Endothelial cell of umbilical vein (primary cell): ENCODE results near the gene CYB5R4. TPM values are rescaled to one million over a fixed set of nuclear protein-coding genes. Genes with fewer than 3 reads are reported as not detected.

Experiments used
- BruUV-seq: library from RNA; stranded (reverse); fragments of 400-500 nt; replicated peaks from 2 replicates; lab custom pipeline; 2021; lab: Mats Ljungman, UMichigan
- CTCF ChIA-PET: fragments of 300-600, 350-600 bp; sonication (Branson Sonifier 250); formaldehyde crosslinking; loops from one replicate; lab custom pipeline; 2021; ENCODE audit warnings: antibody characterized with exemption, inconsistent platforms; lab: Charles Lee
- POLR2A ChIA-PET: fragments of 300-600, 350-600 bp; sonication (Branson Sonifier 250); formaldehyde crosslinking; loops from one replicate; lab custom pipeline; 2021; ENCODE audit warnings: antibody characterized with exemption, inconsistent platforms; lab: Charles Lee
- DNase-seq: peaks from one replicate; pipeline ENCODE4 v3.0.0-alpha.2; 2011; ENCODE audit warnings: low read depth, low spot score
- FAIRE-seq: peaks from 2 replicates; lab custom pipeline; 2011; peaks lifted over from hg19 to GRCh38; lab: Jason Lieb, UNC
- H2AFZ ChIP-seq: 2 replicates; pipeline ENCODE4 v1.6.0; 2012; ENCODE audit warnings: low read depth, low read length, control low read depth, inconsistent platforms
- H3K27ac ChIP-seq: 2 replicates; pipeline ENCODE4 v1.5.1; 2011; ENCODE audit warnings: low read depth, mild to moderate bottlenecking, control low read depth, low read length, moderate library complexity; ENCODE audit not compliant: insufficient read depth
- H3K27me3 ChIP-seq, 2 experiments: 2 replicates each; pipeline versions ENCODE4 v1.6.0 to v1.6.1; 2011; ENCODE audit warnings: low read length in 2 of 2, mixed read lengths in 1 of 2; ENCODE audit not compliant: control insufficient read depth in 2 of 2, insufficient read depth in 2 of 2
- H3K36me3 ChIP-seq, 2 experiments: 2 replicates in 1 of 2; 3 replicates in 1 of 2; pipeline ENCODE4 v1.5.1; 2011; ENCODE audit warnings: low read length in 2 of 2, mild to moderate bottlenecking in 1 of 2, moderate library complexity in 1 of 2; ENCODE audit not compliant: control insufficient read depth in 2 of 2, insufficient read depth in 2 of 2; ENCODE audit errors: extremely low read depth in 1 of 2
- H3K4me1 ChIP-seq: 3 replicates; pipeline ENCODE4 v1.5.1; 2011; ENCODE audit warnings: mild to moderate bottlenecking, low read length; ENCODE audit not compliant: control insufficient read depth, insufficient read depth; ENCODE audit errors: extremely low read depth
- H3K4me2 ChIP-seq: 2 replicates; pipeline ENCODE4 v1.6.1; 2011; ENCODE audit warnings: low read length, control low read depth, mixed read lengths; ENCODE audit not compliant: insufficient read depth
- H3K4me3 ChIP-seq, 3 experiments: fragments of 200-600 bp in 1 of 3; sonication (generic), shearing (Covaris generic) in 1 of 3; replicated peaks in 1 of 3; 2 replicates each; pipeline ENCODE4 v1.5.1; 2011 to 2016; ENCODE audit warnings: control low read depth in 3 of 3, low read length in 3 of 3, mild to moderate bottlenecking in 2 of 3, inconsistent platforms in 1 of 3, low read depth in 1 of 3, moderate library complexity in 1 of 3; ENCODE audit not compliant: insufficient read depth in 1 of 3
- H3K79me2 ChIP-seq: 2 replicates; pipeline ENCODE4 v1.6.0; 2012; ENCODE audit warnings: low read length, inconsistent platforms; ENCODE audit not compliant: control insufficient read depth, insufficient read depth
- H3K9ac ChIP-seq: replicated peaks from 2 replicates; pipeline ENCODE3; 2011; ENCODE audit warnings: low read length, control low read depth; ENCODE audit not compliant: insufficient read depth; ENCODE audit errors: extremely low read depth
- H3K9me1 ChIP-seq: replicated peaks from 3 replicates; pipeline ENCODE4 v1.6.0; 2011; ENCODE audit warnings: mild to moderate bottlenecking, low read length; ENCODE audit not compliant: control insufficient read depth, insufficient read depth; ENCODE audit errors: extremely low read depth
- H3K9me3 ChIP-seq: replicated peaks from 2 replicates; pipeline ENCODE4 v1.5.1; 2012; ENCODE audit warnings: low read length, inconsistent platforms; ENCODE audit not compliant: control insufficient read depth, insufficient read depth
- H4K20me1 ChIP-seq: replicated peaks from 2 replicates; pipeline ENCODE3; 2011; ENCODE audit warnings: mild to moderate bottlenecking, low read length; ENCODE audit not compliant: control insufficient read depth, insufficient read depth; ENCODE audit errors: extremely low read depth
- EZH2 ChIP-seq: IDR thresholded peaks from 2 replicates; pipeline ENCODE4 v1.6.1; 2012; ENCODE audit warnings: borderline replicate concordance, low read depth, mild to moderate bottlenecking, moderate library complexity, low read length, inconsistent platforms; ENCODE audit not compliant: severe bottlenecking
- FOS ChIP-seq: IDR thresholded peaks from 2 replicates; pipeline ENCODE4 v1.6.1; 2011; ENCODE audit warnings: mild to moderate bottlenecking, low read length, moderate library complexity, borderline replicate concordance; ENCODE audit not compliant: insufficient read depth
- GATA2 ChIP-seq: IDR thresholded peaks from 2 replicates; pipeline ENCODE4 v1.7.0; 2011; ENCODE audit warnings: low read depth, mild to moderate bottlenecking, moderate library complexity, mixed read lengths, low read length; ENCODE audit not compliant: insufficient read length, insufficient read depth
- JUN ChIP-seq: IDR thresholded peaks from 2 replicates; pipeline ENCODE4 v1.6.1; 2011; ENCODE audit warnings: borderline replicate concordance, low read depth; ENCODE audit not compliant: insufficient read length, insufficient read depth
- MYC ChIP-seq: IDR thresholded peaks from one replicate; pipeline ENCODE4 v1.6.1; 2011; ENCODE audit warnings: mild to moderate bottlenecking, low read depth, low read length
- POLR2A ChIP-seq: IDR thresholded peaks from 2 replicates; pipeline ENCODE4 v1.6.1; 2012; ENCODE audit warnings: low read depth, mild to moderate bottlenecking, control low read depth, low read length
- POLR2AphosphoS5 ChIP-seq: IDR thresholded peaks from 2 replicates; pipeline ENCODE4 v1.6.1; 2012; ENCODE audit warnings: low read depth, mild to moderate bottlenecking, control low read depth, low read length, moderate library complexity; ENCODE audit not compliant: insufficient read depth
- dilution Hi-C: fragments of 300-500 bp; cut with MboI; formaldehyde crosslinking; loops from one replicate; pipeline ENCODE4 v1.15.0; 2019; ENCODE audit warnings: low sequenced_read_pairs; ENCODE audit not compliant: extremely low pct_ligation_motif_present
- intact Hi-C: fragments of 100-400 bp; cut with micrococcal nuclease; formaldehyde crosslinking; loops from one replicate; pipeline ENCODE4 v1.10.0; 2022
- polyA plus RNA-seq, 4 experiments: library from polyadenylated mRNA; depleted of rRNA in 3 of 4; stranded (reverse) in 3 of 4; unstranded in 1 of 4; fragments of >200 nt; gene quantifications; 2 replicates each; pipeline versions ENCODE4 v1.2.1 to v1.2.3, GENCODE V29; 2011 to 2012; ENCODE audit warnings: missing spikeins in 1 of 4
- total RNA-seq: library from RNA; stranded (reverse); gene quantifications from 2 replicates; pipeline ENCODE4 v1.2.3, GENCODE V29; 2021
- TF ChIP-seq, protein P1 (sequence below), 2 donors: IDR thresholded peaks; 1 replicate in 1 of 2; 2 replicates in 1 of 2; pipeline ENCODE4 v1.5.1; 2011; ENCODE audit warnings: low read length in 2 of 2, mild to moderate bottlenecking in 2 of 2, moderate library complexity in 2 of 2, control low read depth in 1 of 2, inconsistent platforms in 1 of 2, low read depth in 1 of 2; ENCODE audit not compliant: insufficient read depth in 1 of 2; ENCODE audit errors: extremely low read depth in 1 of 2
- TF ChIP-seq, protein P2 (sequence below): IDR thresholded peaks from 2 replicates; pipeline ENCODE4 v1.6.1; 2011; ENCODE audit not compliant: insufficient read depth, insufficient read length

The CYB5R4 gene
- total and polyA plus RNA-seq, 2 donors (not counting 3 experiments of a cell fraction or from before 2014, with no cell fraction given), result 3.1 to 13.4 TPM

DNA sequence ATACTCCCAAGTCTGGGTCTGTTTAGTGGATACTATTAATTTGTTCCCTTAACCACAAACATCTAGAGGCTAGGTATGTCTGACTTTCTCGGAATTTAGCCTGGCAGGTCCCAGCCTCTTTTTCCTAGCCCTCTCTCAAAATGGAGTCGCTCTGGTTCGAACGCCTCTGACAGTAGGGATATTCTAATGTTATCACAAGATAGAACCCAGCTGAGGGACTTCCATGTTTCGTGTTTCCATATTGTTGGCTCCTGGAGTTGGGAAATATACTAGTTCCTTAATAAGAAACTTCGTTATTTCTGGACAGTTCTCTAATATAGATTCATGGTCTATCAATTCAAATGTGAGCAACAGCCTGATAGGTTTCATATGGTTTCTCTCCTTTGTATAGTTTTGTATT, 16.4 kb downstream of the CYB5R4 start:
- H3K4me3 ChIP-seq, result no peak overlapping the region
- no peak for FAIRE-seq
- intact Hi-C loops (no loop called here), dilution Hi-C loops (no loop called here)
- H2AFZ ChIP-seq, result no peak overlapping the region
- no peaks in the 10 kb centered on the region for H3K79me2 ChIP-seq
- TF ChIP-seq FOS (no peak), POLR2AphosphoS5 (no peak), GATA2 (no peak), MYC (no peak), EZH2 (no peak), POLR2A (no peak), JUN (no peak)
- TF ChIP-seq, protein P1, sequence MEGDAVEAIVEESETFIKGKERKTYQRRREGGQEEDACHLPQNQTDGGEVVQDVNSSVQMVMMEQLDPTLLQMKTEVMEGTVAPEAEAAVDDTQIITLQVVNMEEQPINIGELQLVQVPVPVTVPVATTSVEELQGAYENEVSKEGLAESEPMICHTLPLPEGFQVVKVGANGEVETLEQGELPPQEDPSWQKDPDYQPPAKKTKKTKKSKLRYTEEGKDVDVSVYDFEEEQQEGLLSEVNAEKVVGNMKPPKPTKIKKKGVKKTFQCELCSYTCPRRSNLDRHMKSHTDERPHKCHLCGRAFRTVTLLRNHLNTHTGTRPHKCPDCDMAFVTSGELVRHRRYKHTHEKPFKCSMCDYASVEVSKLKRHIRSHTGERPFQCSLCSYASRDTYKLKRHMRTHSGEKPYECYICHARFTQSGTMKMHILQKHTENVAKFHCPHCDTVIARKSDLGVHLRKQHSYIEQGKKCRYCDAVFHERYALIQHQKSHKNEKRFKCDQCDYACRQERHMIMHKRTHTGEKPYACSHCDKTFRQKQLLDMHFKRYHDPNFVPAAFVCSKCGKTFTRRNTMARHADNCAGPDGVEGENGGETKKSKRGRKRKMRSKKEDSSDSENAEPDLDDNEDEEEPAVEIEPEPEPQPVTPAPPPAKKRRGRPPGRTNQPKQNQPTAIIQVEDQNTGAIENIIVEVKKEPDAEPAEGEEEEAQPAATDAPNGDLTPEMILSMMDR (IDR thresholded peaks at IDR 0.05; ENCODE audit: extremely low read depth in 1 of 2, insufficient read depth in 1 of 2, low read depth in 1 of 2, low read length in 2 of 2), result no peak
- TF ChIP-seq, protein P2, sequence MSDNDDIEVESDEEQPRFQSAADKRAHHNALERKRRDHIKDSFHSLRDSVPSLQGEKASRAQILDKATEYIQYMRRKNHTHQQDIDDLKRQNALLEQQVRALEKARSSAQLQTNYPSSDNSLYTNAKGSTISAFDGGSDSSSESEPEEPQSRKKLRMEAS, result no peak
- no peaks in the 10 kb centered on the region for H4K20me1 ChIP-seq
- no peaks in the 10 kb centered on the region for H3K36me3 ChIP-seq
- CTCF ChIA-PET, result no interaction called here
- no peak overlapping the region for H3K4me2 ChIP-seq
- H3K27ac ChIP-seq, result no peak overlapping the region
- no TSS peak for BruUV-seq
- no peaks in the 10 kb centered on the region for H3K9me1 ChIP-seq
- no peak for DNase-seq
- no peak overlapping the region for H3K9ac ChIP-seq
- no peaks in the 10 kb centered on the region for H3K9me3 ChIP-seq
- H3K4me1 ChIP-seq, result no peaks in the 10 kb centered on the region
- POLR2A ChIA-PET, result no interaction called here
- no peaks in the 10 kb centered on the region for H3K27me3 ChIP-seq
